Stimulated activated CD4-positive, alpha-beta T cell treated with anti-CD3 and anti-CD28 coated beads, TNF-alpha, amount 100 ng/mL, for 4 hours (primary cell): ENCODE results near the gene TRPM4.
"Not testable (repeated sequence)": the region's sequence is repeated elsewhere in the genome, so short reads cannot be mapped to it uniquely, and the experiment has no call there.

Source experiments
- DNase-seq, 3 experiments: peaks; one replicate each; pipeline ENCODE4 v3.0.0-alpha.2; 2020; ENCODE audit warnings: low read depth in 3 of 3

The TRPM4 gene

DNA sequence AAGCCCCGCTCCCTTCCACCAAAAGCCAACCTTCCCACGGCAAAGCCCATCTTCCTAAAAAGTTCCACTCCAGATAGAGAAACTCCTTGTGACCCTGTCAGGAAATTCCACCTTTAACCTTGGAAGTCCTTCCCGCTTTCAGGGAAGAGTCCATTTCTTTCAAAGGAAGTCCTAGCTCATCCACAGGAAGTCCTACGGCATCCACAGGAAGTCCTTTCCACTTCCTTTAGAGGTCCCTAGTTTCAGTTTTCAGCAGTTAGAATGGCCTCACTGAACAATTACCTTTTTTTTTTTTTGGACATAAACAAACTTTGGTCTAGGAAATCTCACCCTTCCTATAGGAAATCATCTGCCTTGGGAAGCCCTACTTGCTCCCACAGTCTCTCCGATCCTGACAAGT, 31.7 kb downstream of the TRPM4 start:
- no peak for DNase-seq

DNA sequence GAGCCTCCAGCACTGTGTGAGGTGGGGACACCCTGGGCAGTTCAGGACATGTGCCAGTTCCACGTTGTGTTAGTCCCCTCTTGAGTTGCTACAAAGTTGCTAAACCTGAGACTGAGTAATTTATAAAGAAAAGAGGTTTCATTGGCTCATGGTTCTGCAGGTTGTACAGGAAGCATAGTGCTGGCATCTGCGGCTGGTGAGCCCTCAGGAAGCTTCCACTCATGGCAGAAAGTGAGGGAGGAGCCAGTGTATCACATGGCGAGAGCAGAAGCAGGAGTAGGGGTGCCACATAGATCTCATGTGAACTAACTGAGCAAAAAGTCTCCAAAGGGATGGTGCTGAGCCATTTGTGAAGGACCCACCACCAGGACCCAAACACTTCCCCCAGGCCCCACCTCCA, 33.2 kb downstream of the TRPM4 start:
- DNase-seq: no peak

DNA sequence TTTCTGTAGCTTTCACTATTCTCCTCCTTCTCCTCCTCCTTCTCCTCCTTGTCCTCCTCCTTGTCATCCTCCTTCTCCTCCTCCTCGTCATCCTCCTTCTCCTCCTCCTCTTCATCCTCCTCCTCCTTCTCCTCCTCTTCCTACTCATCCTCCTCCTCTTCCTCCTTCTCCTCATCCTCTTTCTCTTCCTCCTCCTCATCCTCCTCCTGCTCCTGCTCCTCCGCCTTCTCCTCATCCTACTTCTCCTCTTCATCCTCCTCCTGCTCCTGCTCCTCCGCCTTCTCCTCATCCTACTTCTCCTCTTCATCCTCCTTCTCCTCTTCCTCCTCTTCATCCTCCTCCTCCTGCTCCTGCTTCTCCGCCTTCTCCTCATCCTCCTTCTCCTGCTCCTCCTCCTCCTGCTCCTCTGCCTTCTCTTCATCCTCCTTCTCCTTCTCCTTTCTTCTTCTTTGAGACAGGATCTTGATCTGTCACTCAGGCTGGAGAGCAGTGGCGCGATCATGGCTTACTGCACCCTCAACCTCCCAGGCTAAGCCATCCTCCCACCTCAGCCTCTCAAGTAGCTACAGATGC, 36.3 kb downstream of the TRPM4 start:
- DNase-seq: no peak

DNA sequence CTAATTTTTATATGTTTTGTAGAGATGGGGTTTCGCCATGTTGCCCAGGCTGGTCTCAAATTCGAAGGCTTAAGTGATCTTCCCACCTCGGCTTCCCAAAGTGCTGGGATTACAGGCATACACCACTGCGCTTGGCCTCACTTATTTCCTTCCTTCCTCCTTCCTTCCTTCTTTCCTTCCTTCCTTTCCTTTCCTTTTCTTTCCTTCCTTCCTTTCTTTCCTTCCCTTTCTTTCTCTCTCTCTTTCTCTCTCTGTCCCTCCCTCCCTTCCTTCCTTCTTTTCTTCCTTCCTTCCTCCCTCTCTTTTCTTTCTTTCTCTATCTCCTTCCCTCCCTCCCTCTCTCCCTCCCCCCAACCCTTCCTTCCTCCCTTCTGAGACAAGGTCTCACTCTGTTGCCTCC, 36.8 kb downstream of the TRPM4 start:
- no peak for DNase-seq

DNA sequence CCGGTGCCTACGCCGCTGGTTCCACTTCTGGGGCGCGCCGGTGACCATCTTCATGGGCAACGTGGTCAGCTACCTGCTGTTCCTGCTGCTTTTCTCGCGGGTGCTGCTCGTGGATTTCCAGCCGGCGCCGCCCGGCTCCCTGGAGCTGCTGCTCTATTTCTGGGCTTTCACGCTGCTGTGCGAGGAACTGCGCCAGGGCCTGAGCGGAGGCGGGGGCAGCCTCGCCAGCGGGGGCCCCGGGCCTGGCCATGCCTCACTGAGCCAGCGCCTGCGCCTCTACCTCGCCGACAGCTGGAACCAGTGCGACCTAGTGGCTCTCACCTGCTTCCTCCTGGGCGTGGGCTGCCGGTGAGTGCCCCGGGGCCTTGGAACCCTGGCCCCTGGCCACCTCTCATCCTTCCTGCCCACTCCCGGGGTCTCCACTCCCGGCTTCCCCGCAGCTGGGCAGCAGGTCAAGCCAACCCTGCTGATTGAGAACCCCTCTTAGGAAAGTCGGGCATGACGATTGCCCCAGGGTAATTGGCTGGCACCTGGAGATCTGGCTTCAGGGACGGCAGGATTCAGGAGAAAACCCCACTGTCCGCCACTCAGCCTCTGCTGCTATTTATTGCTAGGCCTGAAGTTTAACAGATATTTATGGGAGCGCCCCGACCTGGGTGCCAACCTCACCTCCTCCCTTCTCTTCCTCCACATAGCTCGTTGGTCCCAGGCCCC, 39.1 kb downstream of the TRPM4 start:
- no peak for DNase-seq

DNA sequence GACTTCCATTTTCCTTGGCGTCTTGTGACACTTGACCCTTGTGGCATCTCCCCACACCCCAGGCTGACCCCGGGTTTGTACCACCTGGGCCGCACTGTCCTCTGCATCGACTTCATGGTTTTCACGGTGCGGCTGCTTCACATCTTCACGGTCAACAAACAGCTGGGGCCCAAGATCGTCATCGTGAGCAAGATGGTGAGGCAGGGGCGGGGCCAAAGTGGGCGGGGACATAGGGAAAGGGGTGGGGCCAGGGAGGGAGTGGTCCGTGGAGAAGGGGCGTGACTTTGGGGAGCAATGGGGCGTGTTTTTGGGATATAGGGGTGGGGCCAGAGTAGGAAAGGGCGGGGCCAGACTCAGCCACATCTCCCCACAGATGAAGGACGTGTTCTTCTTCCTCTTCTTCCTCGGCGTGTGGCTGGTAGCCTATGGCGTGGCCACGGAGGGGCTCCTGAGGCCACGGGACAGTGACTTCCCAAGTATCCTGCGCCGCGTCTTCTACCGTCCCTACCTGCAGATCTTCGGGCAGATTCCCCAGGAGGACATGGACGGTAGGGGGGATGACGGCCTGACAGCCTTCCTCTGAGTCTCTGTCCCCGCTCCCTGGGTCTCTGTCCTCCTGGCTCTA, 42.8 kb downstream of the TRPM4 start:
- DNase-seq: no peak

DNA sequence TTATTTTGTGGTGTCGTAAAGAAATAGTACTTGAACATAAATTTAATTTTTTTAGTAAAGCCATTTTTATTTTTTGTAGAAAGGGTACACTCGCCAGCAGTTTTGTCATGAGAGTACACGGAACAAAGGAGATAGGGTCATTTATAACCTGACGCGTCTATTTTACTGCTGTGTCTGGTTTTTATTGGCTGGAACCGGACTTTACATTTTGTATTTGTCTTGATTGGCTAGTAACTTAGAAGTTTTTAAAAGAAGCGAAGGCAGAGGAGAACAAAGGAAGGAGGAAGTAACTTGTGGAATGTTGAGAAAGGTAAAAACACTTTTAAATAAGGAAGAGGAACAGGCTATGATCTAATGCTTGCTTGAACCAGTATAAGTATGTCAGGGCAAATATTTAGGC, 43.5 kb downstream of the TRPM4 start:
- no peak for DNase-seq

DNA sequence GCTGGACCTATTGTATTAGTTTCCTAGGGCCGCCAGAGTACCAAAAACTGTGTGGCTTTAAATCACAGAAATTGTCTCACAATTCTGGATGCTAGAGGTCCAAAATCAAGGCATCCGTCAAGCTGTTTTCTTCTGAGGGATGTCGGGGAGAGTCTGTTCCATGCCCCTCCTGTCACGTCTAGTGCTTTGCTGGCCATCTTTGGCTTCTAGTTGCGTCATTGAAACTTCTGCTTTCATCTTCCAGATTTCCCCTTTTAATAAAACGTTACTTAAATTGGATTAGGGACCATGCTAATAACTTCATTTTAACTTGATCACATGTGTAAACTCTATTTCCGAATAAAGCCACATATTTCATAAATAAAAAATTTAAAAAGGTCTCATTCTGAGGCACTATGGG, 47.5 kb downstream of the TRPM4 start:
- no peak for DNase-seq

DNA sequence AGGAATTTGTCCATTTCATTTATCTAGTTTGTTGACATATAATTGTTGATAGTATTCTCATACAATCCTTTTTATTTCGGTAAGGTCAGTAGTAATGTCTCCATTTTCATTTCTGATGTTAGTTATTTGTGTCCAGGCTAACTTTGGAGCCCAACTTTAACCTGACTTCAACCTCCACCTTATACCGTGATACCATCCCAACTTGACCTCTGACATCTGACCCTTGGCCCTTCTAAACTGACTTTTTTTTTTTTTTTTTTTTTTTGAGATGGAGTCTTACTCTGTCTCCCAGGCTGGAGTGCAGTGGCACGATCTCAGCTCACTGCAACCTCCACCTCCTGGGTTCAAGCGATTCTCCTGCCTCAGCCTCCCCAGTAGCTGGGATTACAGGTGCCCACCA, 51.9 kb downstream of the TRPM4 start:
- DNase-seq: not testable (repeated sequence)

DNA sequence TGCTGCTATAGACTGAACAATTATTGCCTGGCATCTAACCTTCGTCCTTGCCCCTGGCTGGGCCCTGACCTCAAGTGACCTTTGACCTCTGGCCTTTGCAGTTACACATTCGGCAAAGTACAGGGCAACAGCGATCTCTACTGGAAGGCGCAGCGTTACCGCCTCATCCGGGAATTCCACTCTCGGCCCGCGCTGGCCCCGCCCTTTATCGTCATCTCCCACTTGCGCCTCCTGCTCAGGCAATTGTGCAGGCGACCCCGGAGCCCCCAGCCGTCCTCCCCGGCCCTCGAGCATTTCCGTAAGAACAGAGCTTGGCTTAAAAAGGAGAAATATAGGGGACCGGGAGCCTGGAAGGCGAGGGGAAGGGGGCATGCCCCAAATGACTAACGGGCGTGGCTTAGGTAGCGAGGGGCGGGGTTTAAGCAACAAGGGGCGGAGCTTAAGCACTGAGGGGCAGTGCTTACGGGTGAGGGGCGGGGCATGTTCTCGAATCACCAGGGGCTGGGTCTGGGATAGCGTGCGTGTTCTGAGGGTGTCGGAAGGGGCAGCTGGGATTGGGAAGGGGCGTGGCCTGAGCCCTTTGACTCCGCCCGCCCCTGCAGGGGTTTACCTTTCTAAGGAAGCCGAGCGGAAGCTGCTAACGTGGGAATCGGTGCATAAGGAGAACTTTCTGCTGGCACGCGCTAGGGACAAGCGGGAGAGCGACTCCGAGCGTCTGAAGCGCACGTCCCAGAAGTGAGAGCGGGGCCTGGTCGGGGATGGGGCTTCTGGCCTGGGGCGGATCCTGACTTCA, 52.7 kb downstream of the TRPM4 start:
- DNase-seq: peak in 1 of 3 experiments; percentile 13

DNA sequence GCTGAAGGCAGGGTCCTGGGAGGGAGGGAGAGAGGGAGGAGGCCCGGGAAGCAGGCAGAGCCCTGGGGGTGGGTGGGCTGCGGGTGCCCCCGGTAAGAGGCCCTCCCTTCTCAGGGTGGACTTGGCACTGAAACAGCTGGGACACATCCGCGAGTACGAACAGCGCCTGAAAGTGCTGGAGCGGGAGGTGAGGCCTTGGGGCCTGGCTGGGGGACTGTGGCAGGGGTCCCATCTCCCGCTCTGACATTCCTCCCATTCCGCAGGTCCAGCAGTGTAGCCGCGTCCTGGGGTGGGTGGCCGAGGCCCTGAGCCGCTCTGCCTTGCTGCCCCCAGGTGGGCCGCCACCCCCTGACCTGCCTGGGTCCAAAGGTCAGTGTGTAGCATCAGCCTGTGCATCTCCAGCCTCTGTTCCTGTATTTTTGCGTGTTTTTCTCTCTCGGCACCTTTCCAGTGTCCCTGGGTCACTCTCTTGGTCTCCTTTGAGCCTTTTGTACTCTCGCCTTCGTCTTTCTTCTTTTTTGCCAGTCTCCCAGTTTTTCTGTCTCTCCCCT, 53.4 kb downstream of the TRPM4 start:
- DNase-seq: no peak

DNA sequence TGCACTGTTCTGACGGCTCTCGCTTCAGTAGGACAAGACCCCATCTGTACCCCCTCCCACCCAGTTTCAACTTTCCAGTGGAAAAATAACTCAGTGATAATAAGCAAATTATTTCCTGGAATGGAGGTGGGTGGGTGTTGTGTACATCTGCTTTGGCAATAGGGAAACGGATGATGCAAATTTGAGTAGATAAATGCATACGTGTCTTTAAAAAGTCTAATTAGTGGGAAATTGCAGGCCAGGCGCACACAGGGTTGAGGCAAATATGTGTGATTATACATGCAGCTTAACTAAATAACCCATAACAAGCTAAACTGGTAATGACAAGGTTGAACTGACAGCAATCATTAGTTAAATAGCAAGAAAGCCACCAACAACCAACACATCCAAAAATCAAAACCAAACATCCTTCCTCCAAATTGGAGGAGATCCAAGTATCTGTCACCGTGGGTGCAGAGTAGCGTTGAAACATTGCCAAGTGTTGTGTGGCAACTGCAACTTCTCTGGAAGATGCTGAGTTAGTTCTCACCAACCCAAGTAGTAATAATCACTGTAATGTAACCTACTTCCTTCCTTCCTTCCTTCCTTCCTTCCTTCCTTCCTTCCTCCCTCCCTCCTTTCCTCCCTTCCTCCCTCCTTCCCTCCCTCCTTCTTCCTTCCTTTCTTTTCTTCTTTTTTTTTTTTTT, 54.6 kb downstream of the TRPM4 start:
- DNase-seq: no peak

DNA sequence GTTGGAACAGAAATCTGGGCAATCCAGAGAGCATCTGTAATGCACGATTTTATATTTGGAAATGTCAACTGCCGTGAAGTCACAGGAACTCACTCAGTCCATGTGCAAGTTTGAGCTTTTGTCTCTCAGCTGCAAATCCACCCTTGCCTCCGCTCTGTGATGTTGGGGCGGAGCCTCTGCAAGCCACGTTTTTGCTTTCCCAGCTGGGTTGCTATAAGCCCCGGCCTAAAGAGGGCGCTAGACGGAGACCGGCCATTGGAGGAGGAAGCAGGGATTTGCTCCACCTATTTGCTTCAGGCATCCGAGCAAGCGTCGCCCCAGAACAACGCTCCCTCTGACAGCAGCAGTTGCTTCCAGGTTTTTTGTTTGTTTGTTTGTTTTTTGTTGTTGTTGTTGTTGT, 56.2 kb downstream of the TRPM4 start:
- no peak for DNase-seq

DNA sequence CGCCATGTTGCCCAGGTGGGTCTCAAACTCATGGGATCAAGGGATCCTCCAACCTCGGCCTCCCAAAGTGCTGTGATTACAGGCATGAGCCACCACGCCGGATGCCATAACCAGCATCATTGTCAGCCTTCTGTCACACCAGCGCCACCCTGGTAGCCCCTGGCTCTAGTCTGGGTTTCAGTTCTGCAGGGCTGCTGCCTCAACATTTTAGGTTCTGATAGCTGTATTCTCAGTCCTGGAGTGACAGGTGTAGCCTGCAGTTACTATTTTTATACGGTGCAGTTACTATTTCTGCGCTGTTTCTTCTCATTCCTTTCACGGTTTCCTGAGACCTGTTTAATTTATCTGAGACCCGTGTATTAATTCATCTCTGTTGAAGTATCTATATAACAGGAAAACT, 57.1 kb downstream of the TRPM4 start:
- DNase-seq: no peak

DNA sequence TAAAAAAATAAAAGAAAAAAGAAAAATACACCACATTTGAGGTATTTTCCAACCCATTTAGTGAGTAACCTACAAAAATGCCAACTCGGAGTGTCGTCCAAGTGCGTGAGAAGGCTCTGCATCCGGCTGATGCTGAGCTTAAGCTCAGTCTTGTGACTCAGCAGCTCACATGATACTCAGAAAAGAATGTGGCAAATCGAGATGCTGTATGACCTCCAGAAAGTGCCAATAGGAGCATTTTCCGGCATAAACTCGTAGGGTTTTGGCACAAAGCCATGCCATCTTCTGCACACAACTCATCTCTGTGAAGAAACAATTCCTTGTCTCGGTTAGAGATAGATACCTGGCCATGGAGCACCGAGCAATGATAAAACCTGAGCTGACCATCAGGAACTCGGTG, 58.5 kb downstream of the TRPM4 start:
- DNase-seq: no peak

DNA sequence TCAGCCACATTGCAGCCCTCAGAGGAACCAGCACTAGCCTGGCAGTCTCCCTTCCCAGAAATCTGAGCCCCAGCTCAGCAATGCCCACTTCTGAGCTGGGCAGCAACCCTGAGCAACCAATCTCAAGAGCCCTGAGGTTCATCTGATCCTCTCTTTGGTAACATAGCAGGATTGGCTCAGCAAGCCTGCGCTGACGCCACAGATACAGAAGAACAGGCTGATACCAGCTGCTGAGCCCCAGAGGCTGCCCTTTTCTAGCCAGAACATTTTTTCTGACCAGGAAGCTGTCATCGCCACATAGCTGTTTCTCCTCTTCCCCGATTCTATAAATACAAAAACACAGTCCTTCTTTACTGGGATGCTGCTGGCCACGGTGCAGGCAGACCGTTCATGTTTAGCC, 59.8 kb downstream of the TRPM4 start:
- no peak for DNase-seq

DNA sequence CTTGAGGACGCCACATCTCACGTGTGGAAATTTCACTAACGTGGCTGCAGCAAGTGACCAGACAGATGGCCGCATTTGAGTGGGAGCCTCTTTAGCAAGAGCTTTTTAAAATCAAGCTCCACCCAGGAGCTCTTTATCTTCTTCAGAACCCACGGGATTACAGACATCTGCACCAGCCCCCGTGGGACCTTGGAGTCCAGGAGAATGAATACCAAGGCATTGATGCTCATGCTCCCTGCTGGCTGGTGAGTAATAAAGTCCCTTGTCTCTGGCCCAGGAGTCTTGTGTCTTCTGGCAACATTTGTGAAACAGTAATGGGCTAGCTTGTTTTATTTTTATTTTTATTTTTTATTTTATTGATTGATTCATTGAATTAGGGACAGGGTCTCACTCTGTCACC, 64.4 kb downstream of the TRPM4 start:
- DNase-seq: no peak

DNA sequence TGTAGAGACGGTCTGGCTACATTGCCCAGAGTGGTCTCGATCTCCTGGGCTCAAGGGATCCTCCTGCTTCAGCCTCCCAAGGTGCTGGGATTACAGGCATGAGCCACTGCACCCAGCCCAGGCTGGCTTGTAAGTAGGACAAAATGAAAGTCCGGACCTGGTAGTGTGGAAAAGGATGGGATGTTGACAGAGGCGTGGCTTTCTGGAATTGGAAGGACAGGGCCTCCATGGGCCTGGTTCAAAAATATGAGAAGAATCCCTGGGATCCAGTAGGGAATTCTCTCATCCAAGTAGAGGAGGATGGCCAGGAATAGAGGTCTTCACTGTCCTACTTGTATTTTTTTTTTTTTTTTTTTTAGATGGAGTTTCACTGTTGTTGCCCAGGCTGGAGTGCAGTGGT, 64.9 kb downstream of the TRPM4 start:
- no peak for DNase-seq

DNA sequence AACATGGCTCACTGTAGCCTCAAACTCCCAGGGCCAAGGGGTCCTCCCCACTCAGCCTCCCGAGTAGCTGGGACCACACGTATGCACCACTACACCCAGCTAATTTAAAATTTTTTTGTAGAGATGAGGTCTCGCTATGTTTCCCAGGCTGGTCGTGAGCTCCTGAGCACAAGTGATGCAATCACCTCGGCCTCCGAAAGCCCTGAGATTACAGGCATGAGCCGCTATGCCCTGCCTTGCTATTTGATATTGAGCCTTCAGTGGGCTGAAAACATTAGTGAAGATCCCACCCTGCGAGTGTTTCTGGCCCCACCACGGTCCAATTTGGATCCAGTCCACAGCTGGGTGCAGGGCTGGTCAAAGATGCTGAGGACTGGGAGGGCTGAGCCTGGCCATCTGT, 65.9 kb downstream of the TRPM4 start:
- DNase-seq: no peak

DNA sequence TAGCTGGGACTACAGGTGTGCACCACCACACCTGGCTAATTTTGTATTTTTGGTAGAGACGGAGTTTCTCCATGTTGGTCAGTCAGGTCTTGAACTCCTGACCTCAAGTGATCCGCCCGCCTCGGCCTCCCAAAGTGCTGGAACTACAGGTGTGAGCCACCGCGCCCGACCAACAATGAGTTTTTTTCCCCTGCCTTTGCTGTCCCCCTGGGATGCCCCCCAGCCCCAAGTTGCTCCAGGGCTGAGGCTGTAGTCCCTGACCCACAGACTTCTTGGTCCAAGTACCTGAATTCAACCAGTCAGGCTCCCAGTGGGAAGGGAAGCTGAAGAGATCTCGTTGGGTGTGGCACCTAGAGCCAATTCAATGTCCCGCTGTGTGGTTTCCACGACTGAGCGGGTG, 66.8 kb downstream of the TRPM4 start:
- not testable (repeated sequence) for DNase-seq

DNA sequence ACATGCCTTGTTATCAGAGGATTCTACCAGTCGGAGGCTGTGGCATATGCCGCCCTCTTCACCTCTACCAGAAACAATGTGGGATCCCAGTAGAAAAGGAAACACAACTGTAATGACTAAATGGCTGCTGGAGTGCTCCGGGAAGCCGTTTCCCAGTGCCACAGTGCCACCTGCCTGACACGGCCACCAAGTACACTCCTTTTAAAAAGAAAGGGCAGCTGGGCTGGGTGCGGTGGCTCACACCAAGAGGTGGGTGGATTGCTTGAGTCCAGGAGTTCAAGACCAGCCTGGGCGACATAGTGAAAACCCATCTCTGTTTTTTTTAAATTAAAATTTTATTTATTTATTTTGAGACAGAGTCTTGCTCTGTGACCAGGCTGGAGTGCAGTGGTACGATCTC, 67.3 kb downstream of the TRPM4 start:
- DNase-seq: peak in 1 of 3 experiments; percentile 11

DNA sequence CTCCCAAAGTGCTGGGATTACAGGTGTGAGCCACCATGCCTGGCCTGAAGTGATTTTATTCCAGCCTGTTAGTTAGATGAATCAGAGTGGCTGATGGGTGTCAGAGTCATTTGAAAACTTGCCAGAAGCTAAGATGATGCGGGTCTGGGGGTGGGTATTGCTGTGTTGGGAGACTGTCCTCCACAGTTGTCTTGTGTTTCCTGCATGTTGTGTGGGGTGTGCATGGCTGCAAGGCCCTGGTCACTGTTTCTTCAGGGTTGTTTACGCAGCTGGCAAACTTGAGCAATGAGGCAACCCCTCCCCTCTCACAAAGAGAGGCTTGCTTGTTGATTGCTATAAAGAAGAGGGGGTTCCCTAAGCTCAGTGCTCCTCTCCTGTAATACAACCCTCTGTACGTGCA, 71.8 kb downstream of the TRPM4 start:
- no peak for DNase-seq
